SJCRH30 (cell line): ENCODE data around the gene HTR7. TPM values are rescaled to one million over a fixed set of nuclear protein-coding genes. Genes with fewer than 3 reads are reported as not detected.
A peak's percentile ranks its signal among the peaks of the same experiment; 100 is the strongest.
"Not testable (repeated sequence)": the region's sequence is repeated elsewhere in the genome, so short reads cannot be mapped to it uniquely, and the experiment has no call there.

Experiments used
- DNase-seq, 2 experiments: peaks; one replicate each; pipeline ENCODE4 v3.0.0-alpha.2; 2015 to 2020
- H3K27ac ChIP-seq: fragments of 250-450 bp; sonication (Bioruptor Pico); 2 replicates; pipeline ENCODE4 v1.5.1; 2020; ENCODE audit warnings: mild to moderate bottlenecking, moderate library complexity
- H3K27me3 ChIP-seq: fragments of 250-450 bp; sonication (Bioruptor Pico); 2 replicates; pipeline ENCODE4 v1.5.1; 2020; ENCODE audit warnings: mild to moderate bottlenecking, moderate library complexity
- H3K36me3 ChIP-seq: fragments of 250-450 bp; sonication (Bioruptor Pico); 2 replicates; pipeline ENCODE4 v1.5.1; 2020; ENCODE audit warnings: mild to moderate bottlenecking, moderate library complexity
- H3K4me1 ChIP-seq: fragments of 250-450 bp; sonication (Bioruptor Pico); 2 replicates; pipeline ENCODE4 v1.5.1; 2020; ENCODE audit warnings: mild to moderate bottlenecking, moderate library complexity
- H3K4me3 ChIP-seq: fragments of 250-450 bp; sonication (Bioruptor Pico); 2 replicates; pipeline ENCODE4 v1.5.1; 2020; ENCODE audit warnings: mild to moderate bottlenecking, moderate library complexity
- H3K9me3 ChIP-seq: fragments of 250-450 bp; sonication (Bioruptor Pico); replicated peaks from 2 replicates; pipeline ENCODE4 v1.5.1; 2020; ENCODE audit warnings: mild to moderate bottlenecking, moderate library complexity
- total RNA-seq: library from RNA; depleted of rRNA; stranded (reverse); fragments of >200 nt; shearing (Covaris generic); gene quantifications from 2 replicates; pipeline ENCODE4 v1.2.3, GENCODE V29; 2014; rRNA removed

The HTR7 gene
- total RNA-seq = 0.25 and 0.26 TPM in 2 replicates

DNA sequence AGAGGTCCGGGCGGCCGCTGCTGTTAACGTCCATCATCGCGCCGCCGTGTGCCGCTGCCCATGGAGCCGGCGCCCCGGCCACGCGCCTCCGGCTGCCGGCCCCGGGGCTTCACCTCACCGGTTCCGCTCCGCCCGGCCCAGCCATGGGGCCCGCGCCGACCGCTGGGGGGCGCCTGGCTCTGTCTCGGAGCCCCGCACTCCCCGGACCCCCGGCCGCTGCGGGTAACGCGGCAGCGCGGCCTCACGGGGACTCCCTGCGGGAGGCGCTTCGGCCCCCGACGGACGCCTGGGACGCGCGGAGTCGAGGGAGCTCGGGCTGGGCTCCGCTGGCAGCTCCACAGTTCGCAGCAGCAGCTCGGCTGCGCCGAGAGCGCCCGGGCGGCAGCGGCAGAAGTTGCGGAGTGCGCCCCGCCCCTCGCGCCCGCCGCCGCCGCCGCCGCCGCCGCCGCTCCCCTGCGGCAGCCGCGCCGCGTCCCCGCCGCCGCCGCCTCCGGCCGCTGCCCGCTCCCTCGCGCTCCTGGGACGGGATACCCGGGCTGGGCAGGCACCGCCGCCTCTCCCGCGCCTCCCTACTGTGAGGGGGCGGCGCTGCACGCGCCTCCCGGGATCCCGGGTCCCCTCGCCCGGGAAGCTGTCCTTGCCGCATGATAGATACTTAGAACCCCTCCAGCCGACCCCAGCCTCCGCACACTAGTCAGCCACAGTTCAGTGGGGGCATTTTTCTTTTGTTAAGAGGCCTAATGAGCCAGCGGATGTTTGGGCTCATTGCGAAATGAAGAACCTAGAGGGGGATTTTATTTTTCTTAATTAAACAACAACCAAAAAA lies at the start of gene HTR7:
HTR7 (minus strand) TSS at position 405 of the 826 bp plus-strand sequence; CDS start at position 37, 368 bp downstream.
- Histone ChIP-seq H3K4me1 (no peaks in the 10 kb centered on the region), H3K4me3 (peak within 1 kb of the TSS; percentile 66), H3K27ac (no peak within 1 kb of the TSS), H3K9me3 (no peaks in the 10 kb centered on the region), H3K36me3 (no peaks in the 10 kb centered on the region), H3K27me3 (no peaks in the 10 kb centered on the region)
- peak; percentile 32 to 43 for DNase-seq

DNA sequence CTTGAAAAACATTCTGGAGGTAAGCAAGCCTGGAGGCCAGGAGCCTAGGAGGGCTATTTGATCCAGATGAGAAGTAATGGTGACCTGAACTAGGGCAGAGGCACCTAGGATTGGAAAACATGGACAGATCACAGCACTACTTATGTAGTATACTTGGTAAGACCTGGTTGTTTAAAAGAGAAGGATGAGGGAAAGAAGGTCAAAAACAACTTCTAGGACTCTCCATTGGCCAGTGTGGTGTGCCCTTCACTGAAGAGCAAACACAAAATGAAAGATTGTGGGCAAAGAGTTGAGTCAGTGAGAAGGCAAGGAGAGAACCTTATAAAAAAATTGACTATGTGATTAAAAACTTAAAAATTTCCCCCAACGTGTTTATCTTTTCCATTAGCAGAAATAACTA lies 48.8 kb upstream of the HTR7 start:
- no peaks in the 10 kb centered on the region for H3K9me3 ChIP-seq
- H3K36me3 ChIP-seq = no peaks in the 10 kb centered on the region
- H3K4me1 ChIP-seq = no peaks in the 10 kb centered on the region
- H3K4me3 ChIP-seq = no peak overlapping the region
- DNase-seq = no peak
- no peak overlapping the region for H3K27ac ChIP-seq
- no peaks in the 10 kb centered on the region for H3K27me3 ChIP-seq

DNA sequence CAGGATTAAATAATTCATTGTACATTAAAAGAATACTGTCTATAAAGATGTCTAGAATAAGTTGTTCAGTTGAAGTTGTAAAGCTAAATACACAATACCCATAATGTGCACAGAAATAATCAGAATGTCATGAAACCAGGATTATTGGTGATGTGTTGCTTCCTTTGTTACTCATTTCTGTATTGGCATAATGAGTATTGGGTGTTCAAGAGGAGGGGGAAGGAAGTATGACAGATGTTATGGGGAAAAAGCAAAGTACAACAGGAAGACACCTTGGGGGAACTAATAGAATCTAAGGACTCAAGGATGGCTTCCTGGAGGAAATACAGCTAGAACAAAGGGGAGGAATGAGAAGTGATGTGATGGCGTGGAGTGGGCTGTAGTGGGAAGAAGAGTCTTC lies 48.1 kb upstream of the HTR7 start:
- Histone ChIP-seq H3K27ac (no peak overlapping the region), H3K4me1 (no peaks in the 10 kb centered on the region), H3K4me3 (no peak overlapping the region), H3K9me3 (no peaks in the 10 kb centered on the region), H3K27me3 (no peaks in the 10 kb centered on the region), H3K36me3 (no peaks in the 10 kb centered on the region)
- no peak for DNase-seq

DNA sequence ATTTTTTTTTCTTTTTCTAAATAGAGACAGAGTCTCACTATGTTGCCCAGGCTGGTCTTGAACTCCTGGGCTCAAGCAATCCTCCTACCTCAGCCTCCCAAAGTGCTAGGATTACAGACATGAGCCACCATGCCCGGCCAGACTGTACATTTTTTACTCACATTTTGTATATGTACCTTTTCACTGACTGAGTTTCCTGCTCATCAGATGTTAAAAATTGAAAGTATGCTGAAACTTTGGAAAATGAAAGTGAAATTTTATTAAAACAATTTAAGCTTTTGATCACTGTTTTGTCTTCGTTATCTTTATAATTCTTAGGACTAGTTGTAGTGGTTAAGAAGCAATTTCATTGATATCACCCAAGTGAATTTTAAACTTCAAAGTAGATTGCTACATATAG lies 39.1 kb upstream of the HTR7 start:
- H3K36me3 ChIP-seq, H3K27me3 ChIP-seq, H3K4me1 ChIP-seq, DNase-seq, H3K27ac ChIP-seq, H3K9me3 ChIP-seq, H3K4me3 ChIP-seq: not testable (repeated sequence)

DNA sequence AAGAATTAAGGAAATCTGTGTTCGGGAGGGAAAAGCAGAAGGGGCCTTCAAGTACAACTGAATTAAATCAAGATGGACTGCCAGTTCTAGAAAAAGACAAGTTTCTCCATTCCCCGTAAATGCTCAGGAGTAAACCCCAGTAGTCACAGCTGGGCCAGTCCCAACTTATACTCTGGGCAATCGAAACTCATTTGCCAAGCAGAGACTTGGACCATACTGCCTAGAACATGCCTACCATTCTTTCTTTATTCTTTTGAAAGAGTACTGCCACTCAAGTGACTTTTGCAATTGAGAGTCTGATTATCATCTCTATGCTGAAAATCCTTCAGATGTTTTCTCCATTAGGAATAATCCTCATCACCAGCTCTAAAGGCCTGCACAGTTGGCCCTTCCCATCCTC lies 35.4 kb upstream of the HTR7 start:
- Histone ChIP-seq H3K27ac (no peak overlapping the region), H3K9me3 (no peaks in the 10 kb centered on the region), H3K4me3 (no peak overlapping the region), H3K27me3 (no peaks in the 10 kb centered on the region), H3K36me3 (peaks cover 2% of the 10 kb centered on the region; the same call in 1 of the 2 replicates), H3K4me1 (no peaks in the 10 kb centered on the region)
- DNase-seq = no peak

DNA sequence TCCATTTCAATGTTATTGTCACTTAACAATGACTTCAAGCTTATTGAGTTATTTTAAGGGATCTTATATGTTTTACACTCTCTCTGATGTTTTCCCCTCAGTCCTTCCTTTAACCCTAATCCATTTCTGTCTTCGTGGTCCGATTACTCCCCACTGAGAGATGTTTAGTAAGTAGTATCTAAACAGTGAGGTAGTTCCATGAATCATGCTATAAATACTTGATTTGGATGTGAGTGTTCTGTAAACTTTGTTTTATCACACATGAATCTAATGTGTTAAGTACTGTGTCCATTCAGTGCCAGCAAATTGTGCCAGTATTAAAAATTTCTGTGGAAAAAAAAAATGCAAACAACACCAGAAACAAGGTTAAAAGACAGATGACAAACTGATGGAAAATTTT lies 32.5 kb upstream of the HTR7 start:
- H3K9me3 ChIP-seq = no peaks in the 10 kb centered on the region
- peaks cover 10% of the 10 kb centered on the region; the same call in 1 of the 2 replicates for H3K36me3 ChIP-seq
- H3K27ac ChIP-seq = no peak overlapping the region
- no peak overlapping the region for H3K4me3 ChIP-seq
- no peaks in the 10 kb centered on the region for H3K27me3 ChIP-seq
- no peaks in the 10 kb centered on the region for H3K4me1 ChIP-seq
- DNase-seq = no peak

DNA sequence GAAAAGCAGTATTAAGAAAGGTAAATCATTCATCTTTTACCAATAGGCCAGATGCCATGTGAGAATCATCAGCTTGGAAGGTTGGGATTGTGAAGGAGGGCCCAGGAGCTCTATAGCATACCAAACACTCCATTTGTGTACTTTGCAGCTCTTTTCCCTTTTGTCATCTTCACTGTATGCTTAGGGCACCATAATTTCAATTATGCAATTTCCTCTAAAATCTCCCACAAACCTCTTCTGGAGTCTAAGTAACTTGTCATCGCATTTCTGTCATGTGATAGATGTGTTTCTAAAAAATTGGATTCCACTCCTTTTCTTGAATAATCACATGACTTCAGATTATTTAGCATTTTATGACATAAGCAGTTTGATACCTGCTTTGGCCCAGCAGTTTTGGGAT lies 31.8 kb upstream of the HTR7 start:
- no peak overlapping the region for H3K4me3 ChIP-seq
- no peak for DNase-seq
- no peaks in the 10 kb centered on the region for H3K27me3 ChIP-seq
- H3K9me3 ChIP-seq = no peaks in the 10 kb centered on the region
- H3K36me3 ChIP-seq = peaks cover 10% of the 10 kb centered on the region; the same call in 1 of the 2 replicates
- no peak overlapping the region for H3K27ac ChIP-seq
- no peaks in the 10 kb centered on the region for H3K4me1 ChIP-seq

DNA sequence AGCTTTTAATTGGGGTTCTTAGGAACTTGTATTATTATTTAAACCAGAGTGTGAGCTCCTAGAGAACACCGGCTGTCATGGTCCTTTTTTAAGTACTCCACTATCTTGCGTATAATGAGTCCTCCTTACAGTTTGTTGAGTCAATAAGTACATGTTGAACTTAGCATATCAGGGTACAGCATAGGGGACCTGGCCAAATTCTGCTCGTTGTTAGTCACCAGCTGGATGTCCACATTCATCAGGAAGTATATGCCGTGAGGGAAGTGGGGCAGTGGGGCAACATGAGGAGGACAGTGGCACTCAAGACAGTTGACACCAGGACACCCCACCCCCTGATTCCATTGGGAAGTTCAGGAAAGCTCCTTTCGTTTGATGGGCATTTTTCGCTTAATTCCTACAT lies 30.5 kb upstream of the HTR7 start:
- H3K36me3 ChIP-seq = peaks cover 10% of the 10 kb centered on the region; the same call in 1 of the 2 replicates
- H3K4me1 ChIP-seq = no peaks in the 10 kb centered on the region
- no peak for DNase-seq
- H3K27ac ChIP-seq = no peak overlapping the region
- no peak overlapping the region for H3K4me3 ChIP-seq
- H3K9me3 ChIP-seq = no peaks in the 10 kb centered on the region
- no peaks in the 10 kb centered on the region for H3K27me3 ChIP-seq

DNA sequence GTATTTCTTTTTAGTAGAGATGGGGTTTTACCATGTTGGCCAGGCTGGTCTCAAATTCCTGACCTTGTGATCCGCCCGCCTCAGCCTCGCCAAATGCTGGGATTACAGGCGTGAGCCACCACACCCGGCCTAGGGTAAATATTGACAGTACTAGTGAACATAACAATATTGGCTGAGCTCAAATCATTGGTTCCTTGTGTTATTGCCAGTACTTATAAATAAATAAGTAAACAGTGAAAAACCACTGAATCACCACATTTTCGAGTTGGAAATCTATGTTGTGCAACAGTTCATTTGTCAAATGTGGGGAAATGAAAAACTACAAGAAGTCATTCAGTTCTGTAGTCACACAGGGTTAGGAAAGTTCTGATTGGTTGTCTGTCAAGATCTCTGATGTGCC lies 29.7 kb upstream of the HTR7 start:
- no peaks in the 10 kb centered on the region for H3K9me3 ChIP-seq
- no peak for DNase-seq

DNA sequence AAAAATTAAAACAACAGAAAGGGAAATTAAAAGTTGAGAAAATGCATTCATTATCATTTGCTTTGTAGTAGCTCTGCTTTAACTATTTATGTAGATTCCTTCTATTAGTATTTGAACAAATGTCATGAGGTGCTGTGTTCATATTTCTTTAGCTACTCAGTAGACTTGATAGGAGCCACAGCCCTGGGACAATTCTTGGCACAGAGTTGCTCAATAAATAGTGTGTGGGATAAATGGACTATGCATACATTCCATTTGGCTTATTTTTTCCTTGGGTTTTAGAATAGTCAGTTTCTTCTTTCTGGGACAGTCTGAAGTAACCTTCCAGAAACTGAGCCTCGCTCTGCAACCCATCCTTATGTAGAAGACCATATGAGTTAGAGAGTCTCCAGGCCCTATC lies 27.3 kb upstream of the HTR7 start:
- Histone ChIP-seq H3K4me3 (no peak overlapping the region), H3K36me3 (peaks cover 10% of the 10 kb centered on the region; the same call in 1 of the 2 replicates), H3K27ac (no peak overlapping the region), H3K4me1 (no peaks in the 10 kb centered on the region), H3K27me3 (no peaks in the 10 kb centered on the region), H3K9me3 (no peaks in the 10 kb centered on the region)
- DNase-seq = no peak

More for the DNA sequence above, 29.7 kb upstream of the HTR7 start:
- H3K27ac ChIP-seq = no peak overlapping the region
- H3K27me3 ChIP-seq = no peaks in the 10 kb centered on the region
- H3K36me3 ChIP-seq = peaks cover 10% of the 10 kb centered on the region; the same call in 1 of the 2 replicates
- H3K4me1 ChIP-seq = no peaks in the 10 kb centered on the region
- H3K4me3 ChIP-seq = no peak overlapping the region

DNA sequence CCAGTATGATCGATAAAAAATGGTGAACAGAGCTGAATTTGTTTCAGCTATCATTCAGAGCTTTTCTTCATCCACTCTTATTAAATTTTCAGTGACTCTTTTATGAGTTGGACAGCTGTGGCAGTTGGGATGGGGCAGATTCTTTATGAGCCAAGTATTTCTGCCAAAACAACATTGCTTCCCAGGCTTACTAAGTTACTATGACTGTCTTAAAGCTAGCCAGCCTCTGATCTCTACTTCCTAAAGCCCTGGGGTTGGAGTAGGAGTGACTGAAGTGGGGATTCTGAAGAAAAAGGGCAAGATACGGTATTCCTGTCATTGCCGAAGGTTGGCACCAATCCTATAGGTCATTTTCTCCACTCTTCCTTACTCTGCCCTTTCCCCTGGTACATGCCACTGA lies 26.6 kb upstream of the HTR7 start:
- peaks cover 8% of the 10 kb centered on the region; the same call in 1 of the 2 replicates for H3K36me3 ChIP-seq
- no peak overlapping the region for H3K27ac ChIP-seq
- DNase-seq = no peak
- no peaks in the 10 kb centered on the region for H3K4me1 ChIP-seq
- no peaks in the 10 kb centered on the region for H3K9me3 ChIP-seq
- no peak overlapping the region for H3K4me3 ChIP-seq
- H3K27me3 ChIP-seq = no peaks in the 10 kb centered on the region

DNA sequence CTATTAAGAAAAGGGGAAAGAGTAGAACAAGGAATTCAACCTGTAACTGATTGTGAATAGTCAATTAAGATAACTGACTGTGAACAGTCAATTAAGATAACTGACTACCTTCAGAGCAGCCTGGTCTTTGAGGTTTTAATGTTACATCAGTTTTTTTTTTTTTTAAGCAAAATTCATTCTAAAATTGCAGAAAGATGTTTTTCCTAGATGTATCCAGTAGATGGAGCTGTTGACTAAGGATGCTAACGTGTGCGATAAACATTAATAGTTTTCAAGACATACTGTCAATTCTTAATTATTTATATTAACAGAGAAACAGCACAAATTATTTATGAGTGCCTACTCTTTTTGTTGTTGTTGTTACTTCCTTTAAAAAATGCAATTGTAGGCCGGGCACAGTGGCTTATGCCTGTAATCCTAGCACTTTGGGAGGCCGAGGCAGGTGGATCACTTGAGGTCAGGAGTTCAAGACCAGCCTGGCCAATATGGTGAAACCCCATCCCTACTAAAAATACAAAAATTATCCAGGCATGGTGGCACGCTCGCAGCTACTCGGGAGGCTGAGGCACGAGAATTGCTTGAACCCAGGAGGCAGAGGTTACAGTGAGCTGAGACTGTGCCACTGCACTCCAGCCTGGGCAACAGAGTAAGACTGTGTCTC lies 22.4 kb upstream of the HTR7 start:
- H3K36me3 ChIP-seq, H3K4me1 ChIP-seq, H3K4me3 ChIP-seq, H3K9me3 ChIP-seq, H3K27ac ChIP-seq, H3K27me3 ChIP-seq: not testable (repeated sequence)
- peak in 1 of 2 experiments; percentile 39 for DNase-seq

DNA sequence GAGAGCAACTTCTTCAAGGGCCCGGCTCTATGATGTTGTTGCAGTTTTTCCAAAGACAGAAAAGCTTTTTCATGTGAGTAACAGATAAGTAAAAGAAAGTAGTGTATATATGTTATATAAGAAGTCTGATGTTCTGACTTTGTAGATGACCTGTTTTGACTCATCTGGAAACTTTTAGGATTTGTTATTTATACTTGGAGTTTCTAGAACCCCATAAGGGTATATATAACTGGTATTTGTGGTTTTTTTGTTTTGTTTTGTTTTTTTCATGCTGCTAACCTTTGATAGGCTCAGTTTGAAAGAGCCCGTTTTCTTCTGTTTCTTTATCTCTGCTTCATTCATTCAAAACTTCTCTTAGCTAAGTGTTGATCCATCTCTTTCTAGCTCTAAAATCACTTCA lies 21.2 kb upstream of the HTR7 start:
- Histone ChIP-seq H3K4me1 (no peaks in the 10 kb centered on the region), H3K4me3 (no peak overlapping the region), H3K36me3 (no peaks in the 10 kb centered on the region), H3K27me3 (no peaks in the 10 kb centered on the region), H3K27ac (no peak overlapping the region), H3K9me3 (no peaks in the 10 kb centered on the region)
- no peak for DNase-seq

DNA sequence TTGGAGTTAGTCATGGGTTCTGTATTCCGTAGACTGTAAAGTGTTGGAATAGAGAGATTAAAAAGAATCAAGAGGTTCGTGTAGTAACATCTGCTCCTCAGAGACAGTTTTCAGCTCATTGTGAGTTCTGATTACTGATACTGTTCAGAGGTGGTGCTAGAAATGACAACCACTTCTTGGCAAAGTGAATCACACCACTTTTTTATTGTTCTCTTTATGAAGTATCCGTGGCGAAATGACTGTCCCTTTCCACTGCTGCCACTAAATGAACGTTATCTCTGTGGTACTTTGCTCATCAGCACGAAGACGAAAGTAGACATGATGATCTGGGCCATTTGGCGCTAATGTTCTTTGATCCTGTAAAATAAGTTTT lies 14.8 kb upstream of the HTR7 start:
- no peaks in the 10 kb centered on the region for H3K9me3 ChIP-seq
- H3K4me1 ChIP-seq = no peaks in the 10 kb centered on the region
- no peaks in the 10 kb centered on the region for H3K36me3 ChIP-seq
- no peak for DNase-seq
- peak overlapping the region; percentile 94 for H3K4me3 ChIP-seq
- H3K27me3 ChIP-seq = no peaks in the 10 kb centered on the region
- no peak overlapping the region for H3K27ac ChIP-seq

DNA sequence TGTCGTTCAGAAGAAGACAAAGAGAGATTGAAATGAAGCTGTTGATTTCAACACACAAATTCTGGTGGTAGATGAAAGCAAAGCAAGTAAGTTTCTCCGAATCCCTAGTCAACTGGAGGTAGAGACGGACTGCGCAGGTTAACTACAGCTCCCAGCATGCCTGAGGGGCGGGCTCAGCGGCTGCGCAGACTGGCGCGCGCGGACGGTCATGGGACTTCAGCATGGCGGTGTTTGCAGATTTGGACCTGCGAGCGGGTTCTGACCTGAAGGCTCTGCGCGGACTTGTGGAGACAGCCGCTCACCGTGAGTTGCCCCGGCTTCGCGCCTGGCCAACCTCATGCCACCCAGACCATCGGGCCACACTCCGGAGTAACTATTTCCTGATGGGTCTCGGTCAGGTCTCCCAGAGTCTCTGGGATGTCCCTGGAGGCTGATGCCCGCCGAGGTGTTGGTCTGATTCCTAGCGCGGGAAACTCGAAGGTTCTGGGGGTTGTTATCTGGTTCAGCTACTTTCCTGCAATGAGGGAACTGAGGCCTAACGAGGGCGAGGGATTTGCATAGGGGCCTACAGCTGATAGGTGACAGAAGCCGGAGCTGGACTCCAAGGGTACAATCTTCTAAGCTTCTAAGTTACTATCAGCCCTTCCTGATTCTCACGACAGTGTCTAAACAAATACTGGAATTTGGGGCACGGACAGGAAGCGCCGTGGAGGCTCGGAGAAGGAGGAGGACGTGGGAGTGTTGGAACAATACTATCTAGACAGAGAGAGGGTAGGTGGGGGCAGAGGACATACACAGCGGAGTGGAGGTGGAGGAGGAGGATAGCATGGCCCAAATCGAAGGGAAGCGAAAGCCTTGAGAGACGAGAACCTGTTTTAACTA lies 14.2 kb upstream of the HTR7 start, which contains the start of gene RPP30:
RPP30 (plus strand) TSS at position 209 of the 882 bp plus-strand sequence; CDS start at position 222, 13 bp downstream.
- Histone ChIP-seq H3K4me1 (no peaks in the 10 kb centered on the region), H3K9me3 (no peaks in the 10 kb centered on the region), H3K36me3 (no peaks in the 10 kb centered on the region), H3K4me3 (peak within 1 kb of the TSS; percentile 94), H3K27me3 (no peaks in the 10 kb centered on the region), H3K27ac (peak within 1 kb of the TSS; percentile 68)
- peak; percentile 60 to 66 for DNase-seq
